Measurements from ENCODE around the gene DGKE. TPM values are rescaled to one million over a fixed set of nuclear protein-coding genes. Genes with fewer than 3 reads are reported as not detected.

DGKE gene
- total and polyA plus RNA-seq, 2 donors from 2014 or later, result 1.9 to 8.7 TPM

DNA sequence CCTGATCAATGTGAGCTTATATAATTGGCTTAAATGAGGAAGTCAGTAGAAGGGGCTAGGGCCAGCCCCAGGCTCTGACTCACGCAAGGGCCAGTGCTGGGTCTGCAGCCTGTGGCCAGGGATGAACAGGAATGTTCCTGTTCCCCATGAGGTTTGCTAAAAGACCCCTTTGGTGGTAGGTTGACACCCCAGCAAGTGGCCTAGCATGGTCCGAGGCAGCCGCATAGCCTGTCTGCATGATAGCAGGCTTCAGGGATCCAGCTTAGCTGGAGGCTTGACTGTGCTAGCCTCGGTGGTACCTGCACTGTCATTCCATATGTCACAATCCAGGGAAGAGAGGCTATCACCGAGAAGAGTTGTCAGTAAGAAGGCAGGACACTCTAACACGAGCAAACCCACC lies 56.4 kb downstream of the DGKE start:
- H3K4me3 ChIP-seq (ENCODE audit: low read length in 3 of 3), result no peak overlapping the region
- peaks cover 0 to 6% (median 0%) of the 10 kb centered on the region in 3 donors for H3K9me3 ChIP-seq (ENCODE audit: control insufficient read depth in 2 of 3, insufficient read depth in 1 of 3, low read length in 3 of 3)
- FAIRE-seq, result no peak
- peaks cover 0 to 43% (median 33%) of the 10 kb centered on the region in 3 donors for H3K36me3 ChIP-seq (ENCODE audit: control insufficient read depth in 2 of 3, insufficient read depth in 3 of 3, low read length in 3 of 3)
- H3K9ac ChIP-seq (ENCODE audit: low read length in 3 of 3), result no peak overlapping the region
- no peak overlapping the region for H3K27ac ChIP-seq (ENCODE audit: low read depth in 2 of 2, low read length in 2 of 2)
- no peak for DNase-seq
- H3K4me1 ChIP-seq (ENCODE audit: control insufficient read depth in 2 of 3, insufficient read depth in 2 of 3, low read depth in 1 of 3, low read length in 3 of 3), result no peaks in the 10 kb centered on the region
- intact Hi-C loops (cut with DNase I), result no loop called here
- no peak for TF ChIP-seq CTCF (IDR thresholded peaks at IDR 0.05; ENCODE audit: borderline replicate concordance, extremely low read depth, insufficient read depth)
- no peaks in the 10 kb centered on the region for H3K27me3 ChIP-seq (ENCODE audit: control insufficient read depth, insufficient read depth, low read length)

DNA sequence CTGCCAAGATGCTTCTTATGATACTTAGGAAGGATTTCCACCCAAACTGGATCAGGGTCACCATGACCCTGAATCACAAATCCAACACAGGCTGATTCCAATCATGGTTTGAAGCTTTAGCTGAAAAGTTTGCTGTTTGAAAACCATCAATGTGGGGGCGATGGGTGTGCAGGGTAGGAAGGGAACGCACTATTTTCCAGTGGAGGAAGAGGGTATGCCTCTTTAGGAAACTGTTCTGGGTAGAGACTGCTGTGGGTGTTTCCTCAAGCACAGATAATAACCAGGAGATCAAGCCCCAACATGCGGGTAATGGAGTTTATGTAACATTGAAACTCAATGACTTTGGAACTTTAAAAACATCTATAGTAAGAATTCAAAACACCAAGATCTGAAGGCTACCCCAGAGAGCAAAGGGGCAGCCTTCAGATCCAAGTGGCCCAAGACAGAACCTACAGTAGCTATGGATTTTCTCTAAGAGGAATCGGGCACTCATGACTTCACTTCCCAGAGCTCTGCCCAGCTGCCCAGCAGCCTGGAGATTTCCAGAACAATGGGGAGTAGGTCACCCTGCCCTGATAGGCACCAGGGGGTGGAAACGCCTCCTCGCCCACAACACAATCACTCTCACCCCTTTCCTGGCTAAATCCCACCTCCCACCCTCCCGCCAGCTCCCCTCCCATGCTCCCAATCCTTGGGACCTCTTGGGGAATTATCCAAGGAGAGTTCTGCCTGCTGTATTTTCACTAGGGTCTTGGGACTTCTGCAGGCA lies 57.1 kb downstream of the DGKE start:
- Histone ChIP-seq H3K9ac (ENCODE audit: low read length in 3 of 3) (no peak overlapping the region), H3K36me3 (ENCODE audit: control insufficient read depth in 2 of 3, insufficient read depth in 3 of 3, low read length in 3 of 3) (peaks cover 0 to 48% (median 39%) of the 10 kb centered on the region in 3 donors), H3K27me3 (ENCODE audit: control insufficient read depth, insufficient read depth, low read length) (no peaks in the 10 kb centered on the region), H3K27ac (ENCODE audit: low read depth in 2 of 2, low read length in 2 of 2) (no peak overlapping the region), H3K4me3 (ENCODE audit: low read length in 3 of 3) (no peak overlapping the region), H3K9me3 (ENCODE audit: control insufficient read depth in 2 of 3, insufficient read depth in 1 of 3, low read length in 3 of 3) (peaks cover 0 to 6% (median 0%) of the 10 kb centered on the region in 3 donors), H3K4me1 (ENCODE audit: control insufficient read depth in 2 of 3, insufficient read depth in 2 of 3, low read depth in 1 of 3, low read length in 3 of 3) (no peaks in the 10 kb centered on the region)
- FAIRE-seq (no peak), DNase-seq (no peak)
- no peak for TF ChIP-seq CTCF (IDR thresholded peaks at IDR 0.05; ENCODE audit: borderline replicate concordance, extremely low read depth, insufficient read depth)
- intact Hi-C loops (cut with DNase I), result no loop called here

GRCh38 chr17:56891751-56892150 lies 57.8 kb downstream of the DGKE start:
- Histone ChIP-seq H3K4me1 (ENCODE audit: control insufficient read depth in 2 of 3, insufficient read depth in 2 of 3, low read depth in 1 of 3, low read length in 3 of 3) (no peaks in the 10 kb centered on the region), H3K27me3 (ENCODE audit: control insufficient read depth, insufficient read depth, low read length) (no peaks in the 10 kb centered on the region), H3K9me3 (ENCODE audit: control insufficient read depth in 2 of 3, insufficient read depth in 1 of 3, low read length in 3 of 3) (peaks cover 0 to 6% (median 0%) of the 10 kb centered on the region in 3 donors), H3K4me3 (ENCODE audit: low read length in 3 of 3) (no peak overlapping the region), H3K36me3 (ENCODE audit: control insufficient read depth in 2 of 3, insufficient read depth in 3 of 3, low read length in 3 of 3) (peaks cover 0 to 48% (median 39%) of the 10 kb centered on the region in 3 donors), H3K9ac (ENCODE audit: low read length in 3 of 3) (no peak overlapping the region), H3K27ac (ENCODE audit: low read depth in 2 of 2, low read length in 2 of 2) (no peak overlapping the region)
- intact Hi-C loops (cut with DNase I), result no loop called here
- peak; percentile 36 for TF ChIP-seq CTCF (IDR thresholded peaks at IDR 0.05; ENCODE audit: borderline replicate concordance, extremely low read depth, insufficient read depth)
- FAIRE-seq (no peak), DNase-seq (no peak)
